Lung microvascular endothelial cell (primary cell): ENCODE measurements around the gene GDF15. TPM values are rescaled to one million over a fixed set of nuclear protein-coding genes. Genes with fewer than 3 reads are reported as not detected.
"Not testable (repeated sequence)": the region's sequence is repeated elsewhere in the genome, so short reads cannot be mapped to it uniquely, and the experiment has no call there.

ENCODE experiments used
- DNase-seq, 2 donors: peaks; one replicate each; pipeline versions ENCODE4 v3.0.0 to v3.0.0-alpha.2; 2010; ENCODE audit warnings: low read depth in 2 of 2
- total RNA-seq: library from RNA; depleted of rRNA; stranded (reverse); fragments of >200 nt; gene quantifications from 2 replicates; pipeline ENCODE4 v1.2.1, GENCODE V29; 2014

Gene GDF15
- total RNA-seq, 1 donor from 2014 or later = 104 TPM

- not testable (repeated sequence) for DNase-seq
These were observed 21.6 kb upstream of the GDF15 start for GRCh38 chr19:18364277-18364825.

- peak; percentile 99 to 100 for DNase-seq
These were observed 21.0 kb upstream of the GDF15 start for GRCh38 chr19:18364826-18365528.

- DNase-seq = peak; percentile 27 to 69
These were observed 19.9 kb upstream of the GDF15 start for GRCh38 chr19:18366021-18366435.

- no peak for DNase-seq
These were observed 17.3 kb upstream of the GDF15 start for GRCh38 chr19:18368504-18369222.

GRCh38 chr19:18373407-18373891 is 12.5 kb upstream of the GDF15 start:
- no peak for DNase-seq

GRCh38 chr19:18373892-18374629 is 11.9 kb upstream of the GDF15 start:
- DNase-seq = peak; percentile 99 to 100

GRCh38 chr19:18377026-18377425 is 8.9 kb upstream of the GDF15 start:
- DNase-seq = peak in 1 of 2 donors; percentile 68

- peak; percentile 53 to 95 for DNase-seq
These were observed 5.9 kb upstream of the GDF15 start for GRCh38 chr19:18379803-18380747.

GRCh38 chr19:18380843-18381242 is 5.1 kb upstream of the GDF15 start:
- DNase-seq = no peak

- not testable (repeated sequence) for DNase-seq
These were observed 2.3 kb upstream of the GDF15 start for GRCh38 chr19:18383622-18384021.

- no peak for DNase-seq
These were observed 1.2 kb upstream of the GDF15 start for GRCh38 chr19:18384775-18385174.

GRCh38 chr19:18385359-18385674 is 641 bp upstream of the GDF15 start:
- DNase-seq = no peak

GRCh38 chr19:18386543-18387271 is 749 bp downstream of the GDF15 start:
- DNase-seq = peak; percentile 34 to 54

GRCh38 chr19:18388100-18388959 is 2.4 kb downstream of the GDF15 start:
- peak; percentile 70 to 81 for DNase-seq

- peak in 1 of 2 donors; percentile 34 for DNase-seq
These were observed 3.2 kb downstream of the GDF15 start for GRCh38 chr19:18388960-18389725.

- DNase-seq = no peak
These were observed 3.7 kb downstream of the GDF15 start for GRCh38 chr19:18389726-18390064.

- DNase-seq = peak in 1 of 2 donors; percentile 73
These were observed 4.3 kb downstream of the GDF15 start for GRCh38 chr19:18390065-18390907.
